ENCODE data around the gene HOXB3.
A peak's percentile ranks its signal among the peaks of the same experiment; 100 is the strongest.

Gene HOXB3

DNA sequence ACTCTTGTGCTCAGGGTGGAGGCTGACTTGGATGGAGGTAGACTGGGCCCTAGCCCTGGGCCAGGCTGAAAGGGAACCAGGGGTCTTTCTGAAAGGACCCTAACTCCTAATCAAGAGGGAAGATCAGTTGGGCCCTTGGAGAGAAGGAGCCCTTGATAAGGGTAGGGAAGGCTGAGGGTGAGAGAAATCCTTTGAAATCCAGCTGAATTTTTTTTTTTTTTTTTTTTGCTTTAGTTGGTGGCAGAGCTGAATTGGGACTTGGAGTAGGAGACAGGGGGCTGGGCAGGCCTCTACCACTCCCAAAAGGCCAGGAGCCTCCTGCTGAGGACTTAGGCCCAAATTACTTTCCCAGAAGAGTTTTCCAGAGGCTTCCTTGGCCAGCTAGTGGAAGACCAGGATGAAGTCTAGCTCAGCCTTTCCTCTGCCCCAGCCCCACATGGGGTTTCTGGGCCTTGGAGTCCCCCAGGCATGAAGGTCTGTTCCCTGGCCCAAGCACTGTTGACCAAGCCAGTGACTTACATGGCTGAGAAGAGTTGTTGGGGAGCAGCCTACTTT is 643 bp upstream of the HOXB3 start:
- Histone ChIP-seq H3K36me3 (ENCODE audit: control insufficient read depth, insufficient read depth, low read length) (no peaks in the 10 kb centered on the region), H3K27me3 (ENCODE audit: control insufficient read depth, insufficient read depth, low read length) (no peaks in the 10 kb centered on the region), H3K9ac (ENCODE audit: low read length) (peak overlapping the region; percentile 5), H3K4me3 (ENCODE audit: low read length) (peak overlapping the region; percentile 94), H3K27ac (ENCODE audit: low read depth, low read length) (peak overlapping the region; percentile 90), H3K4me1 (ENCODE audit: control insufficient read depth, insufficient read depth, low read length) (peaks cover 25% of the 10 kb centered on the region)

DNA sequence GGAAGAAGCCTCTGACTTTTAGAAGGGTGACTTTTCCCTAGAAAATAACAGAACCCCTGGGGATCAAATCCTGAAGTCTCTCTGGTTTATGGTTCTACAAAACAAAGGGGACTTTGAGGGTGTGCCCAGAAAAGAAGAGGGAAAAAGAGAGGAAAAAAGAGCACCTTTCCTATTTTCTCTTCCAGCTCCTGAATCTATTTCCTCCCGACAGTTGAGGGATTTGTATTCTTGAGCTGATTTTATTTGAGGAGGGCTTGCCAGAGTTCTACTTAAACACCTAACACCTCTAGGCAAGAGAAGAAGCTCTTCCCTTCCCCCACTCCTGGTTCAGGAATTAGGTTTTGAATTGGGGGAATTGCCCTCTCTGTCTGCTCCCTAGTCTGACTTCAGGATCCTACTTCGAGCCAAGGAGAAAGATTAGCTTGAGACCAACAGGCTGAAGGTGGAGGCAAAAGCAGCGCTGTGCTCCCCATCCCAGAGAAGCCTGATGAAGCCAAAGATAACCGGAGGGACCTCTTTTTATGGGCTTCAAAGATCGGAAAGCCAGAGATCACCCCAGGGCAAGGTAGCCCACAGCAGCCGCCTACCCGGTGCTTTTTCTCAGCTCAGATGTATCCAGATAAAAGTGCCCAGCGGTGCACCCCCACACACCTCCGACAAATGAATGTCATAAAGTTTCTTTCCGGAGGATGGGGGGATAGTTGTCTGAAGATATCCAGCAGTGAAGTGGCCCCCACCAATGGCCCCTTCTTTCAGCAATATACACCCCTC is 796 bp downstream of the HOXB3 start:
- Histone ChIP-seq H3K27ac (ENCODE audit: low read depth, low read length) (peak overlapping the region; percentile 90), H3K9ac (ENCODE audit: low read length) (peak overlapping the region; percentile 19), H3K36me3 (ENCODE audit: control insufficient read depth, insufficient read depth, low read length) (no peaks in the 10 kb centered on the region), H3K4me3 (ENCODE audit: low read length) (peak overlapping the region; percentile 94), H3K4me1 (ENCODE audit: control insufficient read depth, insufficient read depth, low read length) (peaks cover 18% of the 10 kb centered on the region), H3K27me3 (ENCODE audit: control insufficient read depth, insufficient read depth, low read length) (no peaks in the 10 kb centered on the region)

- Histone ChIP-seq H3K27ac (ENCODE audit: low read depth, low read length) (peak overlapping the region; percentile 90), H3K36me3 (ENCODE audit: control insufficient read depth, insufficient read depth, low read length) (no peaks in the 10 kb centered on the region), H3K27me3 (ENCODE audit: control insufficient read depth, insufficient read depth, low read length) (no peaks in the 10 kb centered on the region), H3K4me1 (ENCODE audit: control insufficient read depth, insufficient read depth, low read length) (peaks cover 24% of the 10 kb centered on the region), H3K9ac (ENCODE audit: low read length) (no peak overlapping the region), H3K4me3 (ENCODE audit: low read length) (peak overlapping the region; percentile 94)
These were observed 1.5 kb downstream of the HOXB3 start for GRCh38 chr17:48588528-48588927.

DNA sequence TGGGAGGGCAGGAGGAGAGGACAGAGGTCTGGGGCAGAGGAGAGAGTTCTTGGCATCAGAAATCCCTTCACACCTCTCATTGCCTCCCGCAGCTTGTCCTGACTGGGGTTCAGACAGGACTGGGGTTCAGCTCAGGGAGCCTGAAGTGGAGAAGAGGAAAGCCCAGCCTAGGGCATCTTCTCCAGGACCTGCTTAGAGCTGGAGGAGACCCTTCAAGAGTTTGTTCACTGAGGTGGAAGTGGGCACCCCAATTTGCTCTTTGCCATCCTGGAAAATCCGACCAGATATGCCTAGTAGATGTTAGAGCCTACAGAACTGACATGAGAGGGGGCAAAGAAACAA is 2.0 kb downstream of the HOXB3 start:
- Histone ChIP-seq H3K27me3 (ENCODE audit: control insufficient read depth, insufficient read depth, low read length) (no peaks in the 10 kb centered on the region), H3K27ac (ENCODE audit: low read depth, low read length) (peak overlapping the region; percentile 90), H3K4me3 (ENCODE audit: low read length) (peak overlapping the region; percentile 94), H3K4me1 (ENCODE audit: control insufficient read depth, insufficient read depth, low read length) (peaks cover 29% of the 10 kb centered on the region), H3K36me3 (ENCODE audit: control insufficient read depth, insufficient read depth, low read length) (no peaks in the 10 kb centered on the region), H3K9ac (ENCODE audit: low read length) (no peak overlapping the region)

GRCh38 chr17:48587276-48588073 is 2.6 kb downstream of the HOXB3 start:
- Histone ChIP-seq H3K4me3 (ENCODE audit: low read length) (peak overlapping the region; percentile 94), H3K9ac (ENCODE audit: low read length) (peak overlapping the region; percentile 24), H3K27me3 (ENCODE audit: control insufficient read depth, insufficient read depth, low read length) (no peaks in the 10 kb centered on the region)

GRCh38 chr17:48586355-48587258 is 3.4 kb downstream of the HOXB3 start:
- H3K27ac ChIP-seq (ENCODE audit: low read depth, low read length), result peak overlapping the region; percentile 90
- peak overlapping the region; percentile 94 for H3K4me3 ChIP-seq (ENCODE audit: low read length)
- H3K4me1 ChIP-seq (ENCODE audit: control insufficient read depth, insufficient read depth, low read length), result peaks cover 33% of the 10 kb centered on the region
- peak overlapping the region; percentile 35 for H3K9ac ChIP-seq (ENCODE audit: low read length)
- H3K36me3 ChIP-seq (ENCODE audit: control insufficient read depth, insufficient read depth, low read length), result no peaks in the 10 kb centered on the region
- no peaks in the 10 kb centered on the region for H3K27me3 ChIP-seq (ENCODE audit: control insufficient read depth, insufficient read depth, low read length)

More at GRCh38 chr17:48587276-48588073, 2.6 kb downstream of the HOXB3 start:
- Histone ChIP-seq H3K27ac (ENCODE audit: low read depth, low read length) (peak overlapping the region; percentile 90), H3K4me1 (ENCODE audit: control insufficient read depth, insufficient read depth, low read length) (peaks cover 33% of the 10 kb centered on the region), H3K36me3 (ENCODE audit: control insufficient read depth, insufficient read depth, low read length) (no peaks in the 10 kb centered on the region)

DNA sequence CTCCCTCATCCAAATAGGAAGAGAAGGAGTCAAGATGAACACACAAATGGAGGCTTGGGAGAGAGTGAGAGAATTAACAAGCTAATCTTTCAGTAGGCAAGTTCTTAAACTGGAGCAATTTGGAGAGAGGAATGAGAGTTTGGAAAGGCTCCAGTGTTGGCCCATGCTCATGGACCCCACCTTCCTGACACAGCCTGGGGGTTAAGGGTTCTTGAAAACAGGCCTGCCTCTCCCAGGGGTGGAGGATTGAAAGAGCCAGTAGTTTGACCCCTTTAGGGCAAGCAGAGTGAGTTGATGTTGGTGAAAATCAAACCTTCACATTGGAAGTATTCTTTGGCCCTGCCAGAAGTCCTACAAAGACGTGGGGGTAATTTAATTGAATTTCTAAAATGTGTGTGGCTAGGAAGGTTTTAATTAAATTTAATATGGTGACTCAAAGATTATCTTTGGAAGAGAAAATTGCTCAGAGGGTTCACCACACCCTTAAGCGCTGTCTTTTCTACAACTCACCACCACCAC is 5.8 kb downstream of the HOXB3 start:
- Histone ChIP-seq H3K27me3 (ENCODE audit: control insufficient read depth, insufficient read depth, low read length) (no peaks in the 10 kb centered on the region), H3K4me1 (ENCODE audit: control insufficient read depth, insufficient read depth, low read length) (peaks cover 36% of the 10 kb centered on the region), H3K4me3 (ENCODE audit: low read length) (peak overlapping the region; percentile 34), H3K27ac (ENCODE audit: low read depth, low read length) (peak overlapping the region; percentile 90), H3K9ac (ENCODE audit: low read length) (no peak overlapping the region), H3K36me3 (ENCODE audit: control insufficient read depth, insufficient read depth, low read length) (no peaks in the 10 kb centered on the region)

DNA sequence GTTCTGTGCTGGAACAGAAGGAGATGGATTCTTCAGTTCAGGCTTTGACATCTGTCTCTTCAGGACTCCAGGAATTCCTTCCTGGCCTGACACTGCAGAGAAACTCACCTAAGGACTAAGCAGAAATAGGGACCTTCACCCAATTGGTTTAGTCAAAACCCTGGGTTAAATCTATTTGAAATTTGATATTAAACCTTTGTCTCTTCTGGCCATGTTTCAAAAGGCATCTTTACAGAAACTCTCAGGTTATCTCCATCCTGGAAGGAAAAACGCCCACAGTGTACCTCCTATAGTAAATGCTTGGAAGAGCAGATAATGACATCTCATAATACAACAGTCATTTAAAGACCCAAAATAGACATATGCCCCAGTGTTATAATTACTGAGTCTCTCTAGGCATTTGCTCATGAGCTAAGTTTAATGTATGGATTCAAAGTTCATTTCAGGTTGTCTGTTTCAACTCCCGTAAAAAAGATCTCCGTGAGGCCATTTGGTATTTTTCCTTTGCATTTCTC is 6.3 kb downstream of the HOXB3 start:
- no peak overlapping the region for H3K9ac ChIP-seq (ENCODE audit: low read length)
- peaks cover 38% of the 10 kb centered on the region for H3K4me1 ChIP-seq (ENCODE audit: control insufficient read depth, insufficient read depth, low read length)
- H3K36me3 ChIP-seq (ENCODE audit: control insufficient read depth, insufficient read depth, low read length), result no peaks in the 10 kb centered on the region
- peak overlapping the region; percentile 90 for H3K27ac ChIP-seq (ENCODE audit: low read depth, low read length)
- H3K4me3 ChIP-seq (ENCODE audit: low read length), result peak overlapping the region; percentile 34
- no peaks in the 10 kb centered on the region for H3K27me3 ChIP-seq (ENCODE audit: control insufficient read depth, insufficient read depth, low read length)

DNA sequence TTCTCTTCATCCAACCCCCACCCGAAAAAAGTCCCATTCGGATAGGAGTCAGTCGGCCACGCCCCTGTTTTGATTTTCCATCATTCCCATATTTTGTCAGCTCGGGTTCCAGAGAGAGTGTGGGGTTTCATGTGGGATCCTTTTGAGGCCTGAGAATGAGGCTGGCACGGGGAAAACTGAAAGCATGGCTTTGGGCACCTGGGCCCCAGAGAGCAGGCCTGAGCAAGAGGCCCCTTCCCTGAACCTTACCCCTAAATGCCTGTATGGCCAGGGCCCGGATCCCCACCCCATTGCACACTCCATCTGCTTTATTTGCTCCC is 7.3 kb downstream of the HOXB3 start:
- peaks cover 39% of the 10 kb centered on the region for H3K4me1 ChIP-seq (ENCODE audit: control insufficient read depth, insufficient read depth, low read length)
- H3K27ac ChIP-seq (ENCODE audit: low read depth, low read length), result peak overlapping the region; percentile 90
- H3K27me3 ChIP-seq (ENCODE audit: control insufficient read depth, insufficient read depth, low read length), result no peaks in the 10 kb centered on the region
- no peaks in the 10 kb centered on the region for H3K36me3 ChIP-seq (ENCODE audit: control insufficient read depth, insufficient read depth, low read length)
- no peak overlapping the region for H3K9ac ChIP-seq (ENCODE audit: low read length)
- peak overlapping the region; percentile 81 for H3K4me3 ChIP-seq (ENCODE audit: low read length)

DNA sequence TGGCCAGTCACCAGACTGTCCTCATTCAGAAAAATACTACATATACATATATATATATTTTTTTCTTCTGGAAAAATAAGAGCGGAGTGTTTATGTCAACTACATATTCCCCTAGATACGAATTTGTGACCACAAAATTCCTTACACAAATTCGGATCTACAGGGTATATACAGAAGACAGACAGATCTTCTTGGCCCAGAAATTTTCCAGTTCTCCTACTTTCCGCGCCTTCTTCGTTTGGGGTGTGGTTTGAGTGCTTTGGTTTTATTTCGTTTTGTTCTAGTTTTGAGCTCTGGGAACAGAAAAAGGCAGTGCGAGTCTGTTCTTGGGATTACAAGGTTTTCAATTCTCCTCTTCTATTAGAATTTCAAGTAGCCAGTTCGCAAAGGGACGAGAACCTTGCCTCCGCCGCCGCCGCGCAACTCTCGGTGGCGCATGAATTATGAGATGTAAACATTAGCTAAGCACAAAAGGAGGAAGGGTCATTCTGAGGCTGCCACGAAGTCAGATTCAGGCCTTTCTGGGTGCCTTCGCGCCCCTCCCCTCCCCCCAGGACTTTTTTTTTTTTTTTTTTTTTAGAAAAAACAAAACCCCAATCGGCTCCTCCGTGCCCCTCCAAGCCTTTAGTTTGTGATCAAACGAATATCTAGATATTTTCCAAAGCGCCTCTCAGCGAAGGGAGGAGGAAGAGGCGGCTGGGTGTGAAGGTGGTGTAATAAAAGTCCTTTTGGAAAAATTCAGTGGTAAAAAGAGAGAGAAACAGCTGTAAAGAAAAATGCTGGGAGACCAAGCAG is 10.1 kb downstream of the HOXB3 start:
- Histone ChIP-seq H3K4me1 (ENCODE audit: control insufficient read depth, insufficient read depth, low read length) (peaks cover 36% of the 10 kb centered on the region), H3K27ac (ENCODE audit: low read depth, low read length) (peak overlapping the region; percentile 90), H3K9ac (ENCODE audit: low read length) (no peak overlapping the region), H3K4me3 (ENCODE audit: low read length) (peak overlapping the region; percentile 81), H3K36me3 (ENCODE audit: control insufficient read depth, insufficient read depth, low read length) (no peaks in the 10 kb centered on the region), H3K27me3 (ENCODE audit: control insufficient read depth, insufficient read depth, low read length) (no peaks in the 10 kb centered on the region)

GRCh38 chr17:48579471-48579759 is 10.6 kb downstream of the HOXB3 start:
- Histone ChIP-seq H3K27me3 (ENCODE audit: control insufficient read depth, insufficient read depth, low read length) (no peaks in the 10 kb centered on the region), H3K4me3 (ENCODE audit: low read length) (peak overlapping the region; percentile 81), H3K36me3 (ENCODE audit: control insufficient read depth, insufficient read depth, low read length) (no peaks in the 10 kb centered on the region), H3K4me1 (ENCODE audit: control insufficient read depth, insufficient read depth, low read length) (peaks cover 38% of the 10 kb centered on the region), H3K27ac (ENCODE audit: low read depth, low read length) (peak overlapping the region; percentile 90), H3K9ac (ENCODE audit: low read length) (no peak overlapping the region)

Data from rectal smooth muscle tissue (tissue), 1 donor.